ENCODE measurements around the gene LENG1.
"Not testable (repeated sequence)": the region's sequence is repeated elsewhere in the genome, so short reads cannot be mapped to it uniquely, and the experiment has no call there.

The LENG1 gene

DNA sequence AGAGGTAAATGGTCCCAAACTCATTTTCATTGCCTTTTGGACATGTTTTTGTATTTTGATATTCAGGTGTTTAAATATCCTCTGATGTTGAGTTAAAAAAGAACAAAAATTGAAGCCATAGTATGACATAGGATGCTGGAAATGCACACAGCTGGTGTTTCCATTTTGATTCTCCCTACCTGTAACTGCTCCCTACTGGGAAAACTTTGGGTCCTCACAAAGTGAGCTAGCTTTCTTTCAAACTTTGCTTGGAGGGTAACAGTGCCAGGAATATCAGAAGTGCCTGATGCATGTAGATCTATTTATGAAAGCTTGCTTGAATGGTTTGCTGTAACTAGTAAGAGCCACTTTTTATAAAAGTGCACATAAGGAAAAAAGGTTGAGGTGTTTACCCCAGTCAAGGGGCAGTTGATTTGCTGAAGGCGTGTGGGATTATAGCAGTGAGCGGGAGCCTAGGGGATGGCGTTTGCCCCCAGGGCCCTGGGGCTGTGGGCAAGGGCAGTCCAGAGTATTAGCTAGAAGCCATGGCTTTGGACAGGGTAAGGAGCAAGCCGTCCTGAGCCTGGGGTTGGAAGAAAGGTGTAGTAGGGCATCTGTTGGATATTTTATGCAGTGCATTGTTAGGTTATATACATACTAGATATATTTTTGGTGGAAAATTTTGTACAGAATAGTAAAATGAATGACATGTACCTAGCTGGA lies 45.4 kb upstream of the LENG1 start:
- TF ChIP-seq, protein P1, sequence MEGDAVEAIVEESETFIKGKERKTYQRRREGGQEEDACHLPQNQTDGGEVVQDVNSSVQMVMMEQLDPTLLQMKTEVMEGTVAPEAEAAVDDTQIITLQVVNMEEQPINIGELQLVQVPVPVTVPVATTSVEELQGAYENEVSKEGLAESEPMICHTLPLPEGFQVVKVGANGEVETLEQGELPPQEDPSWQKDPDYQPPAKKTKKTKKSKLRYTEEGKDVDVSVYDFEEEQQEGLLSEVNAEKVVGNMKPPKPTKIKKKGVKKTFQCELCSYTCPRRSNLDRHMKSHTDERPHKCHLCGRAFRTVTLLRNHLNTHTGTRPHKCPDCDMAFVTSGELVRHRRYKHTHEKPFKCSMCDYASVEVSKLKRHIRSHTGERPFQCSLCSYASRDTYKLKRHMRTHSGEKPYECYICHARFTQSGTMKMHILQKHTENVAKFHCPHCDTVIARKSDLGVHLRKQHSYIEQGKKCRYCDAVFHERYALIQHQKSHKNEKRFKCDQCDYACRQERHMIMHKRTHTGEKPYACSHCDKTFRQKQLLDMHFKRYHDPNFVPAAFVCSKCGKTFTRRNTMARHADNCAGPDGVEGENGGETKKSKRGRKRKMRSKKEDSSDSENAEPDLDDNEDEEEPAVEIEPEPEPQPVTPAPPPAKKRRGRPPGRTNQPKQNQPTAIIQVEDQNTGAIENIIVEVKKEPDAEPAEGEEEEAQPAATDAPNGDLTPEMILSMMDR (IDR thresholded peaks at IDR 0.05; ENCODE audit: borderline replicate concordance, insufficient read depth, low read depth, low read length), result no peak
- no peak overlapping the region for H3K4me3 ChIP-seq (ENCODE audit: low read depth, low read length)

DNA sequence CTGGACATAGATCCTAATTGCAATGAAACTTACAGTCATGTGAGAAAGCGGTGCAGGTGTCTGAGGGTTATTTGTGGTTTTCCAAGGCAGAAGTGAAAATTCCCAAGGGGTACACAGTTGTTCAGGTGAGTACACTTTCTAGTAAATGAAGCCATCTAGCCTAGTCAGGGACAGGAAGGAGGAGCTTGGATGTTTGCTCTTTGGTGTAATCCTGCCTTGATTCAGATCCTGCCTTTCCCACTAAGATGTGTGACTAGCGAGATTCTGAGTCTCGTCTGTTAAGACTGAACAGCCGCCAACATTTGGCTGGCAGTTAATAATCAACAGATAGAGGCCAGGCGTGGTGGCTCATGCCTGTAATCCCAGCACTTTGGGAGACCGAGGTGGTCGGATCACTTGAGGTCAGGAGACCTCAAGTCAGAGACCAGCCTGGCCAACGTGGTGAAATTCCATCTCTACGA lies 43.7 kb upstream of the LENG1 start:
- peak overlapping the region; percentile 86 for H3K4me3 ChIP-seq (ENCODE audit: low read depth, low read length)
- TF ChIP-seq, protein P1 (IDR thresholded peaks at IDR 0.05; ENCODE audit: borderline replicate concordance, insufficient read depth, low read depth, low read length), result no peak

GRCh38 chr19:54201980-54202379 lies 42.5 kb upstream of the LENG1 start:
- H3K4me3 ChIP-seq (ENCODE audit: low read depth, low read length), result peak overlapping the region; percentile 86
- TF ChIP-seq, protein P1 (IDR thresholded peaks at IDR 0.05; ENCODE audit: borderline replicate concordance, insufficient read depth, low read depth, low read length), result no peak

- TF ChIP-seq, protein P1 (IDR thresholded peaks at IDR 0.05; ENCODE audit: borderline replicate concordance, insufficient read depth, low read depth, low read length), result no peak
- H3K4me3 ChIP-seq (ENCODE audit: low read depth, low read length), result peak overlapping the region; percentile 86
Observed at GRCh38 chr19:54201172-54201701, 41.7 kb upstream of the LENG1 start.

- TF ChIP-seq, protein P1 (IDR thresholded peaks at IDR 0.05; ENCODE audit: borderline replicate concordance, insufficient read depth, low read depth, low read length), result no peak
- no peak overlapping the region for H3K4me3 ChIP-seq (ENCODE audit: low read depth, low read length)
Observed at GRCh38 chr19:54199401-54199800, 39.9 kb upstream of the LENG1 start.

GRCh38 chr19:54197121-54197520 lies 37.6 kb upstream of the LENG1 start:
- H3K4me3 ChIP-seq (ENCODE audit: low read depth, low read length), result no peak overlapping the region
- TF ChIP-seq, protein P1 (IDR thresholded peaks at IDR 0.05; ENCODE audit: borderline replicate concordance, insufficient read depth, low read depth, low read length), result no peak

DNA sequence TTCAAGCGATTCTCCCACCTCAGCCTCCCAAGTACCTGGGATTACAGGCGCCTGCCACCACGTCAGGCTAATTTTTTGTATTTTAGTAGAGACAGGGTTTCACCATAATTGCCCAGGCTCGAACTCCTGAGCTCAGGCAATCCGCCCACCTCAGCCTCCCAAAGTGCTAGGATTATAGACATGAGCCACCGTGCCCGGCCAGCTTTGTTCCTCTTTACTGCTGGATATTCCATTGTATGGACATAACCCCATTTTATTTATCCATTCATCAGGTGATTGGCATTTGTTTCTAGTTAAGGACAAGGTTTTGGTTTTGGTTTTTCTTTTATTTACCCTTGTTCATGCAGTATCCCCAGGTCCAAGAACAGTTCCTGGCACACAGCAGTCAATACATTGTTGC lies 37.0 kb upstream of the LENG1 start:
- no peak overlapping the region for H3K4me3 ChIP-seq (ENCODE audit: low read depth, low read length)
- TF ChIP-seq, protein P1 (IDR thresholded peaks at IDR 0.05; ENCODE audit: borderline replicate concordance, insufficient read depth, low read depth, low read length), result no peak

GRCh38 chr19:54194463-54194862 lies 34.9 kb upstream of the LENG1 start:
- H3K4me3 ChIP-seq (ENCODE audit: low read depth, low read length), result not testable (repeated sequence)

Data from GM12875 (cell line).